H9 (cell line): ENCODE data around the gene CACNA2D4. TPM values are rescaled to one million over a fixed set of nuclear protein-coding genes. Genes with fewer than 3 reads are reported as not detected.

ENCODE experiments used
- DNase-seq: peaks from one replicate; pipeline ENCODE4 v3.0.0-alpha.2; 2017
- H2AFZ ChIP-seq: one replicate; pipeline ENCODE4 v1.6.1; 2013; ENCODE audit warnings: mild to moderate bottlenecking, low read length, control low read depth, moderate library complexity
- H2AK5ac ChIP-seq: 2 replicates; pipeline ENCODE4 v1.6.1; 2013; ENCODE audit warnings: low read length, control low read depth, mixed read lengths; ENCODE audit not compliant: insufficient read length
- H2BK120ac ChIP-seq: one replicate; pipeline ENCODE4 v1.6.1; 2013; ENCODE audit warnings: low read depth, mild to moderate bottlenecking, low read length, control low read depth, inconsistent platforms; ENCODE audit not compliant: poor library complexity, severe bottlenecking
- H2BK12ac ChIP-seq: 2 replicates; pipeline ENCODE4 v1.6.1; 2013; ENCODE audit warnings: low read length, control low read depth, mixed read lengths, low read depth; ENCODE audit not compliant: insufficient read length
- H2BK15ac ChIP-seq: 2 replicates; pipeline ENCODE4 v1.6.1; 2013; ENCODE audit warnings: low read depth, low read length, control low read depth
- H2BK20ac ChIP-seq: one replicate; pipeline ENCODE4 v1.6.1; 2013; ENCODE audit warnings: low read depth, mild to moderate bottlenecking, low read length, control low read depth, inconsistent platforms; ENCODE audit not compliant: poor library complexity, severe bottlenecking
- H2BK5ac ChIP-seq: 2 replicates; pipeline ENCODE4 v1.6.1; 2013; ENCODE audit warnings: low read length, control low read depth, mixed read lengths; ENCODE audit not compliant: insufficient read length
- H3K14ac ChIP-seq: 2 replicates; pipeline ENCODE4 v1.6.1; 2013; ENCODE audit warnings: low read length, control low read depth; ENCODE audit not compliant: insufficient read depth
- H3K18ac ChIP-seq: 2 replicates; pipeline ENCODE4 v1.6.1; 2013; ENCODE audit warnings: low read depth, mild to moderate bottlenecking, mixed read lengths, low read length, control low read depth; ENCODE audit not compliant: insufficient read length
- H3K23ac ChIP-seq: 2 replicates; pipeline ENCODE4 v1.6.1; 2013; ENCODE audit warnings: low read length, control low read depth, mixed read lengths, low read depth; ENCODE audit not compliant: insufficient read length
- H3K23me2 ChIP-seq: 2 replicates; pipeline ENCODE4 v1.6.1; 2013; ENCODE audit warnings: low read depth, mild to moderate bottlenecking, mixed read lengths, low read length, control low read depth; ENCODE audit not compliant: insufficient read length, poor library complexity, severe bottlenecking
- H3K27ac ChIP-seq: 2 replicates; pipeline ENCODE4 v1.5.1; 2013; ENCODE audit warnings: low read length, control low read depth, mixed read lengths, low read depth; ENCODE audit not compliant: insufficient read length
- H3K27me3 ChIP-seq: 2 replicates; pipeline ENCODE4 v1.6.1; 2013; ENCODE audit warnings: low read length, control low read depth, inconsistent platforms; ENCODE audit not compliant: insufficient read depth
- H3K4ac ChIP-seq: 2 replicates; pipeline ENCODE4 v1.6.1; 2013; ENCODE audit warnings: low read depth, mild to moderate bottlenecking, control low read depth, inconsistent platforms, low read length, moderate library complexity
- H3K4me1 ChIP-seq: 2 replicates; pipeline ENCODE4 v1.6.1; 2013; ENCODE audit warnings: low read length, control low read depth, inconsistent platforms; ENCODE audit not compliant: insufficient read depth
- H3K4me2 ChIP-seq: 2 replicates; pipeline ENCODE4 v1.6.1; 2013; ENCODE audit warnings: low read length, control low read depth, mixed read lengths; ENCODE audit not compliant: insufficient read length, insufficient read depth
- H3K56ac ChIP-seq: 2 replicates; pipeline ENCODE4 v1.6.1; 2013; ENCODE audit warnings: low read depth, mild to moderate bottlenecking, mixed read lengths, low read length, control low read depth; ENCODE audit not compliant: insufficient read length
- H3K79me1 ChIP-seq: 2 replicates; pipeline ENCODE4 v1.6.1; 2013; ENCODE audit warnings: low read depth, mild to moderate bottlenecking, moderate library complexity, low read length, control low read depth, inconsistent platforms; ENCODE audit not compliant: insufficient read depth, poor library complexity, severe bottlenecking
- H3K79me2 ChIP-seq: 2 replicates; pipeline ENCODE4 v1.6.1; 2013; ENCODE audit warnings: low read length, control low read depth, inconsistent platforms; ENCODE audit not compliant: insufficient read depth
- H3K9ac ChIP-seq: 2 replicates; pipeline ENCODE4 v1.6.1; 2013; ENCODE audit warnings: low read length, control low read depth, mixed read lengths; ENCODE audit not compliant: insufficient read length; ENCODE audit errors: extremely low read depth
- H3K9me3 ChIP-seq: one replicate; pipeline ENCODE4 v1.6.1; 2013; ENCODE audit warnings: low read depth, low read length, inconsistent platforms; ENCODE audit not compliant: control insufficient read depth
- H3T11ph ChIP-seq: one replicate; pipeline ENCODE4 v1.6.1; 2013; ENCODE audit warnings: mild to moderate bottlenecking, low read length, control low read depth, inconsistent platforms
- H4K20me1 ChIP-seq: one replicate; pipeline ENCODE4 v1.6.1; 2013; ENCODE audit not compliant: control insufficient read depth, insufficient read length, insufficient read depth
- H4K5ac ChIP-seq: 2 replicates; pipeline ENCODE4 v1.6.1; 2013; ENCODE audit warnings: low read depth, mild to moderate bottlenecking, mixed read lengths, low read length, control low read depth; ENCODE audit not compliant: insufficient read length
- H4K8ac ChIP-seq: replicated peaks from 2 replicates; pipeline ENCODE4 v1.6.1; 2013; ENCODE audit warnings: low read length, control low read depth, mixed read lengths, low read depth; ENCODE audit not compliant: insufficient read length
- H4K91ac ChIP-seq: 2 replicates; pipeline ENCODE4 v1.6.1; 2013; ENCODE audit warnings: low read depth, mild to moderate bottlenecking, moderate library complexity, mixed read lengths, low read length, control low read depth; ENCODE audit not compliant: insufficient read length
- H3K27ac Mint-ChIP-seq, 3 experiments: 2 replicates in 2 of 3; 3 replicates in 1 of 3; pipeline ENCODE4 v1.8.0; 2020 to 2021; ENCODE audit warnings: mixed read lengths in 3 of 3, mild to moderate bottlenecking in 1 of 3, moderate library complexity in 1 of 3
- H3K27me3 Mint-ChIP-seq: 2 replicates; pipeline ENCODE4 v1.8.0; 2021; ENCODE audit warnings: low read depth, mild to moderate bottlenecking, moderate library complexity, mixed read lengths
- H3K36me3 Mint-ChIP-seq, 3 experiments: 2 replicates in 2 of 3; 3 replicates in 1 of 3; pipeline ENCODE4 v1.8.0; 2020 to 2021; ENCODE audit warnings: low read depth in 3 of 3, mixed read lengths in 3 of 3; ENCODE audit not compliant: insufficient read depth in 1 of 3
- H3K4me1 Mint-ChIP-seq, 2 experiments: 2 replicates each; pipeline ENCODE4 v1.8.0; 2020; ENCODE audit warnings: mixed read lengths in 2 of 2
- H3K4me3 Mint-ChIP-seq, 2 experiments: 2 replicates in 1 of 2; 3 replicates in 1 of 2; pipeline ENCODE4 v1.8.0; 2020 to 2021; ENCODE audit warnings: mild to moderate bottlenecking in 2 of 2, mixed read lengths in 2 of 2, moderate library complexity in 1 of 2
- H3K9me3 Mint-ChIP-seq, 2 experiments: 2 replicates in 1 of 2; 3 replicates in 1 of 2; pipeline ENCODE4 v1.8.0; 2020; ENCODE audit warnings: mild to moderate bottlenecking in 2 of 2, mixed read lengths in 2 of 2, moderate library complexity in 1 of 2
- WGBS: extraction: QIAGEN DNeasy Blood & Tissue Kit; methylation state at CpG from one replicate; pipeline ENCODE4 v1.1.7; 2013; ENCODE audit warnings: missing lambda C conversion rate, low lambda C conversion rate, mixed read lengths; ENCODE audit not compliant: insufficient read length; ENCODE audit errors: extremely low coverage; 5-methylcytosine and 5-hydroxymethylcytosine counted together
- total RNA-seq: library from RNA; stranded (reverse); gene quantifications from 2 replicates; pipeline ENCODE4 v1.2.1, GENCODE V29; 2021
- TF ChIP-seq, protein P1 (sequence below): fragments of 200-600 bp; sonication (generic); conservative IDR thresholded peaks from 3 replicates; pipeline ENCODE4 v1.8.0; 2021; ENCODE audit warnings: antibody characterized with exemption, mild to moderate bottlenecking

The CACNA2D4 gene
- total RNA-seq, 1 experiment from 2014 or later: 0.79 TPM

DNA sequence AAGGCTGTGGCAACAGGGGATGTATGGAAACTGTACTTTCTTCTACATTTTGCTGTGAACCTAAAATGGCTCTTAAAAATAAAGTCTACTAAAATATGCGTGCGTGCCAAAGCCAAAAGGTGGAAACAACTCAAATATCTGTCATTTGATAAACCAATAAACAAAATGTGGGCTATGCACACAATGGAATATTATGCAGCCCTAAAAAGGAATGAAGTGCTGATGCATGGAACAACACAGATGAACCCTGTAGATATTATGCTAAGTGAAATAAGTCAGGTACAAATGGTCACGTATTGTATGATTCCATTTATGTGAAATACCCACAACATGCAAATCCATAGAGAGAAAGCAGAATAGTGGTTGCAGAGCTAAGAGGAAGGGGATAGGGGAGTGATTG lies 8.0 kb downstream of the CACNA2D4 start:
- Histone ChIP-seq H3K79me1 (no peaks in the 10 kb centered on the region), H3K27ac (no peak overlapping the region), H3K79me2 (no peaks in the 10 kb centered on the region), H2BK120ac (no peak overlapping the region), H4K91ac (no peak overlapping the region), H2BK12ac (no peak overlapping the region), H2BK20ac (no peak overlapping the region), H3K27me3 (no peaks in the 10 kb centered on the region), H3K23me2 (no peaks in the 10 kb centered on the region), H2BK5ac (no peak overlapping the region), H2AFZ (no peak overlapping the region), H4K20me1 (no peaks in the 10 kb centered on the region), H3K4me2 (no peak overlapping the region), H3K9ac (no peak overlapping the region), H3K9me3 (no peaks in the 10 kb centered on the region), H2AK5ac (no peak overlapping the region), H3K56ac (no peak overlapping the region), H4K5ac (no peak overlapping the region), H3K14ac (no peak overlapping the region), H3K4me1 (no peaks in the 10 kb centered on the region), H3T11ph (no peak overlapping the region), H2BK15ac (no peak overlapping the region), H4K8ac (no peak overlapping the region), H3K4ac (no peak overlapping the region), H3K18ac (no peak overlapping the region), H3K23ac (no peak overlapping the region)
- no peaks in the 10 kb centered on the region; the same call in 1 of the 2 replicates for H3K27me3 Mint-ChIP-seq
- TF ChIP-seq, protein P1, sequence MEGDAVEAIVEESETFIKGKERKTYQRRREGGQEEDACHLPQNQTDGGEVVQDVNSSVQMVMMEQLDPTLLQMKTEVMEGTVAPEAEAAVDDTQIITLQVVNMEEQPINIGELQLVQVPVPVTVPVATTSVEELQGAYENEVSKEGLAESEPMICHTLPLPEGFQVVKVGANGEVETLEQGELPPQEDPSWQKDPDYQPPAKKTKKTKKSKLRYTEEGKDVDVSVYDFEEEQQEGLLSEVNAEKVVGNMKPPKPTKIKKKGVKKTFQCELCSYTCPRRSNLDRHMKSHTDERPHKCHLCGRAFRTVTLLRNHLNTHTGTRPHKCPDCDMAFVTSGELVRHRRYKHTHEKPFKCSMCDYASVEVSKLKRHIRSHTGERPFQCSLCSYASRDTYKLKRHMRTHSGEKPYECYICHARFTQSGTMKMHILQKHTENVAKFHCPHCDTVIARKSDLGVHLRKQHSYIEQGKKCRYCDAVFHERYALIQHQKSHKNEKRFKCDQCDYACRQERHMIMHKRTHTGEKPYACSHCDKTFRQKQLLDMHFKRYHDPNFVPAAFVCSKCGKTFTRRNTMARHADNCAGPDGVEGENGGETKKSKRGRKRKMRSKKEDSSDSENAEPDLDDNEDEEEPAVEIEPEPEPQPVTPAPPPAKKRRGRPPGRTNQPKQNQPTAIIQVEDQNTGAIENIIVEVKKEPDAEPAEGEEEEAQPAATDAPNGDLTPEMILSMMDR: no peak
- H3K4me1 Mint-ChIP-seq: peaks cover 6 to 15% of the 10 kb centered on the region in 2 experiments
- DNase-seq: no peak
- no CpG with 5 or more reads among the region's 3 CpGs for WGBS
- no peak overlapping the region for H3K4me3 Mint-ChIP-seq
- peaks cover 3 to 8% of the 10 kb centered on the region in 2 experiments; a peak in 2 of 5 replicates for H3K9me3 Mint-ChIP-seq
- peaks cover 0 to 22% (median 2%) of the 10 kb centered on the region in 3 experiments; a peak in 3 of 7 replicates for H3K36me3 Mint-ChIP-seq
- no peak overlapping the region for H3K27ac Mint-ChIP-seq
